ENCODE results near the gene MAN2A1.
A peak's percentile ranks its signal among the peaks of the same experiment; 100 is the strongest.
"Not testable (repeated sequence)": the region's sequence is repeated elsewhere in the genome, so short reads cannot be mapped to it uniquely, and the experiment has no call there.

Gene MAN2A1

DNA sequence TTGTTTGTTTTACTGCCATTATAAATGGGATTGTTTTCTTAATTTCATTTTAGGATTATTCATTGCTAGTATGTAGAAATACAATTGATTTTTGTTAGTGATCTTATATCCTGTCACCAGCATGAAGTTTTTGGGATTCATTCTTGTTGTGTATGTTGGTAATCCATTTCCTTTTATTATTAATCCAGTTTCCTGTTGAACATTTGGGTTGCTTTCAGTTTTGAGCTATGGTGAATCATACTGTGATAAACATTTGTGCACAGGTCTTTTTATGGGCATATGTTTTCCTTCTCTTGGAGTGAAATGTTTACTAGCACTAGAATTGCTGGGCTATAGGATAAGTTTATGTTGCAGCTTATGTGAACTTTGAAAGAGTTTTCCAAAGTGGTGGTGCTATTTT lies 69.6 kb downstream of the MAN2A1 start:
- no peak for DNase-seq

DNA sequence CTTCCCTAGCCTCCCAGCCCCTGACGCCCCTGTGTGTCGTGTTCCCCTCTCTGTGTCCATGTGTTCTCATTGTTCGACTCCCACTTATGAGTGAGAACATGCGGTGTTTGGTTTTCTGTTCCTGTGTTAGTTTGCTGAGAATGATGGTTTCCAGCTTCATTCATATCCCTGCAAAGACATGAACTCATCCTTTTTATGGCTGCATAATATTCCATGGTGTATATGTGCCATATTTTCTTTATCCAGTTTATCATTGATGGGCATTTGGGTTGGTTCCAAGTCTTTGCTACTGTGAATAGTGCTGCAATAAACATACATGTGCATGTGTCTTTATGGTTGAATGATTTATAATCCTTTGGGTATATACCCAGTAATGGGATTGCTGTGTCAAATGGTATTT lies 70.4 kb downstream of the MAN2A1 start:
- not testable (repeated sequence) for DNase-seq

DNA sequence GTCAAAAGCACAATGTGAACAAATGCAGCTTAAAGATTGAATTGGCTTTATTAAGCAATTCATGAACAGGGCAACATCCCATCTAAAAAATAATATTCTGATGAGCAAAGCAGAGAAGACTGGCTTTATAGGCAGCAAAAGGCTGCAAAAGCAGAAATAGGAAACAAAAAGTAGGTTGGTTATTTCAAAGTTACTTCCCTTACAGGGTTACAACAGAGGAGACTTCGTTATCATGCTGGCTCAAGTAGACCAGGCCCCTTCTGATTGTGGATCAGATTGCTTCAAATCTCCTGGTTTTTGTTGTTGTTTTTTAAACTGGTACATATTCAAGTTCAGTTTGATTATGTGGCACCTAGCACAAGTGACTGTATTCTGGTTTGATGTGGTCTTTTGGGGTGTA lies 73.1 kb downstream of the MAN2A1 start:
- peak; percentile 42 to 69 for DNase-seq

DNA sequence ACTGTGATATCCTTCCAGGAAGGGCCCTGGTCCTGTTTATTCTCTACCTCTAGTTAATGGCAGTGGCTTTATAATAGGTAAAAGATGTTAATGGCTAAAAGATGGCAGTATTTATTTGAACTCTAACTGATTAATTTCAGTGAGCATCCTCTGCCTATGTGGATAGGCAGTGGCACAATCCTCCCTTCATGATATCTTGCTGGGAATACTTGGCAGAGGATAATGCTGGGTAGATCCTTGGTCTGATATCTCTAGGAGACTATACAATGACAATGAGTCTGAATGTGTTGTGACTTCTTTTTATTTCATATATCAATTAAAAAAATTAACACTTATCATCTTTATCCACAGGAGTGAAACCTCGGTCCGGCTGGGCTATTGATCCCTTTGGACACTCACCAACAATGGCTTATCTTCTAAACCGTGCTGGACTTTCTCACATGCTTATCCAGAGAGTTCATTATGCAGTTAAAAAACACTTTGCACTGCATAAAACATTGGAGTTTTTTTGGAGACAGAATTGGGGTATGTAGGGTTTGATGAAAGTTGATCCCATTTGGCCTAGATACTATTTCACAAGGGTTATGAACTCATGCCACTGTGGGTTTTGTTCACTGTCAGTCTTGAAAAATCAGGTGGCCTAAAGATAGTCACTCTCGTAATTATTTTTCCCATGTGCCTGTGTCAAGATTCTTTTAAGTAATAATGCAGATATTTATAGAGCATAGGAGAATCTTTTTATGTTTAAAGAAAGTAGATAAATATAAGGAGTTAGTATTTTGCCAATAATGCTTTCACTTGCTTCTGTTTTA lies 77.7 kb downstream of the MAN2A1 start:
- DNase-seq, result no peak

DNA sequence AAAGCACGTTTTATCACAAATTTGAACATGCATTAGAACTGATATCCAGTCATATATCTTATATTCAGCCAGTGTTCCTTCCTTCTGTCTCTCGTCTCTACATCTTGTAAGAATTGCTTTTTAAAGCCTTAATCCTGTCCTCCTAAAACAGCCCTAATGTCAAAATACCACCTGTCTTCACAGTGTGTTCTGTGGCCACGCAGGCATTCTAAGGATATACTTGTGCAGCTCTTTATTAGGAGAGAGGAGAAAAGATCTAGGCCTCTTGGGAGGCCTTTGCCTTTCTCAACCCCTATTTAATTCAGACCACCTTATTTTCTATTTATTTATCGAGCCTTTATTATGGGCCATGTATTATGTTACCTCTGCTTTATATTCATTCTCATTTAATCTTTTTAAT lies 78.3 kb downstream of the MAN2A1 start:
- no peak for DNase-seq

DNA sequence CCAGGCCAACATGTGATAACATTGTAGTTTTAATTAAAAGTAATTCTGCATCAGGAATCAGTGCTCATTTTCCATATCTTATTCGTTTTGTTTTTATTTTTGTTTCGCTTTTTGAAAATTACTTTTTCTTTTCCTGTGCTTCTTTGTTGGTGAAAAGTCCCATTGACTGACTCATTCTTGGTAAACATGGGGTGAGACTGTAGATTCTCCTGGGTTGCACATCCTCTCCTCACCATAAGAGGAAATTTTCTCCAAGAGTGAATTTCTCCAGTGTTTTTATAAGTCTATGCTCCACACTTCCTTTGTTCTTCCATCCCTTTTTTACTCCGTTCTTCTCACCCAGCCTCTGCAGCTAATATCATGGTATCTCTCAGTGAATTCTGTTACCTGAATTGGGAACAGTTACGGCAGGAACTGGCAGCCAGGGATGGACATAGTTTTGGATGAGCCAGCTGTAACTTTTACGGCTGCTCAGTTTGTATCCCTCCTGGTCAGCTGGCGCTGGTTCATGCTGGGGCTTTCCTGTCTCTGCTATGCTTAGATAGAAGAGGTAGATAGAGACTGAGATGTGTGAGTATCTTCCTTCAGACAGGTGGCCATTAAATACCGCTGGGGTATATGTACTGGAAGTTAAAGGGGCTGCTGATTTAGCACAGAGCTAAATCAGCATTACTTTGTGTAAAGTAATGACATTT lies 80.0 kb downstream of the MAN2A1 start:
- DNase-seq, result no peak

DNA sequence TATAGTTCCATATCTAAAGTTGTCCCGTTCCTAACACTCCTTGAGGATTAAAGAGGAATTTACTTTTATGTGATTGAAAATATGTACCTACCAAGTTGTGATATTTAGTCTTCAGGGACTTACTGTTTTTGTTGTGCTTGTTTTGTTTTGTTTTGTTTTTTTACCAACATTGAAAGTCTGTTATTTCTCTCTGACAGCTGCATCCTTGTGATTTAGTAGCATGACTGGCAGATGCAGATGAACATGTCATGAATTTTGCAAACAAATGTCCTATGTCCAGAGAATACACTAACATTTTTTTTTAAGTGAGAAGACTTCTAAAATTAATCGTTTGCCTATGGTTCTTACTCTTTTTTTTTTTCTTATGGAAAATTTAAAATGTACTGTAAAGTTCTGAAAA lies 85.4 kb downstream of the MAN2A1 start:
- DNase-seq, result no peak

DNA sequence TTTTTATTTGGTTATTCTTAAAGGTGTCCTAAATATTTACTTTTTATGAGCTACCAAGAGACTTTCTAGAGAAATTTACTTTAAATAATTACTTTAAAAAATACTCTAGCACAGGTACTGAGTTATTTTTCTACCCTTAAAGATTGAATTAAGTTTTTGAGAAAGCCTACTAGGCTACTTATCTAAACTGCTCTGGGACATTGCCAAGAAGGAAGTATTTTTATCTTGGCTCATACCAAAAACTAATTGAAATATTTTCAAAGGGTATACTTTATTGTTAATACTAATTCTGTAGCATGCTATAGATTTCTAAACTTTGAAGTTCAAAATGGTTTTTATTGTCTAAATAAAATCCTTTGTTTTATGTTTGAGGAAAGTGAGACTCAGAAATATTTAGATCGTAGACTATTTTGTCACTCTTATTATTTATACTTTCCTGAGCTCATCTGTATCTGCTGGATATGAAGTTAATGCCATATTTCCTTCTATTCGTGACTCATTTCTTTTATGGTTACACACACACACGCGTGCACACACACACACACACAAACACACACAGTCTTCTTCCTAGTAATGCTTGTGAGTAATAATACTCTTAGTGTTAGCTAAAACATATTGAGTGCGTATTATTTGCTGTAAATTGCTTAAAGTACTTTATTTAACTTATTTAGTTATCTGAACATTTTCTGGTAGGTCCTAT lies 89.5 kb downstream of the MAN2A1 start:
- no peak for DNase-seq

DNA sequence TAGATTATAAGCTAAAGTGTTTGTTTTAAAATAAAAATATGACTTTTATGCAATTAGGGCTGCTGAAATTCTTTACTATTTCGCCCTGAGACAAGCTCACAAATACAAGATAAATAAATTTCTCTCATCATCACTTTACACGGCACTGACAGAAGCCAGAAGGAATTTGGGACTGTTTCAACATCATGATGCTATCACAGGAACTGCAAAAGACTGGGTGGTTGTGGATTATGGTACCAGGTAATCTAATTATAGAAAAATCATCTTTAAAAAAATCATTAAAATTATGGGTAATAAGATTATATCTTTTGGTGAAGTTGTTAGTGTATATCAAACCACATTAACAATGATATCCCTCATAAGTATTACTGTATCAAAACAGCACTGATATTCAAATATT lies 95.0 kb downstream of the MAN2A1 start:
- DNase-seq, result no peak

DNA sequence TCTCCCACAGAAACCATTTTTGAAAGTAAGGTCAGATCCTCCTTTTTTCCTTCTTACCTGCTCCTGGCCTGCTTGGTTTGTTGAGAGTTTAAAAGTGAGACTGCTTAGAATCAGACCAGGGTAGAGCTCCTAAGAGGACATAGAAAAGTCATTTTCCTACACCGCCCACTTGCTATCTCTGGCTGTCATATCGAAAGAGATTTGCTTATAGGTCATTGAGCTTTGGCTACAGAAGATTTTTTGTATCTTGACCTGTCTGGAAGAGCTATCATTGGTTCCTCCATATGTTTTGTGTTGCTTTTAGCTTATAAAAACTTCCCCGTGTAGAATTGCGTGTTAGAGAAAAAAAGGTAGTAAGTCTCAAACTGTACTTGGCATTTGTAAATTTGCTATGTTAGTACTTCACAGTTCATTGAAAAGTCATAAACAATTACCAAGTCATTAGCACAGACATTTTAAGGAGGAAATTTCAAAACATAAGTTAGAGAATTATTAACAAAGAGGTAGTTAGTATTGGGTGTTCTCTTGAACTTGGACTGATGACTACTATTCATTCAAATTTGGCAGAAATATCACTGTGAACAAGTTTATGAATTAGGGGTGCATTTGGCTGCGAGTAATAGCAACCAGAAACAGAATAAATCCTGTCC lies 96.6 kb downstream of the MAN2A1 start:
- DNase-seq, result no peak

DNA sequence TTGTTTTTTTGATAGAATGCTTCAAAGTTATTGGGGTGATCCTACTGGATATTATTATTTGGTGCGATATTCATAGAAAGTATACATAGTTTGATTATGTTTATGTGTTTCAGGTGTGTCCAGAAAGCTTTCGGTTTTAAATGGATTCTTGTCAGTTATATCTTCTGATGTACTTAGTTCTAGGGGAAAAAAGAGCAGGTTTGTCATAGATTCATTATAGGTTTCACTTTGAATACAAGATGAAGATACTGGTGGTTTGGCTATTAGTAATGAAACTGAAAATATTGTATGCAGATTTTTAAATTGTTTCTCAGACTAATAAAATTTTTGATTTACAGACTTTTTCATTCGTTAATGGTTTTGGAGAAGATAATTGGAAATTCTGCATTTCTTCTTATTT lies 98.9 kb downstream of the MAN2A1 start:
- DNase-seq, result no peak

DNA sequence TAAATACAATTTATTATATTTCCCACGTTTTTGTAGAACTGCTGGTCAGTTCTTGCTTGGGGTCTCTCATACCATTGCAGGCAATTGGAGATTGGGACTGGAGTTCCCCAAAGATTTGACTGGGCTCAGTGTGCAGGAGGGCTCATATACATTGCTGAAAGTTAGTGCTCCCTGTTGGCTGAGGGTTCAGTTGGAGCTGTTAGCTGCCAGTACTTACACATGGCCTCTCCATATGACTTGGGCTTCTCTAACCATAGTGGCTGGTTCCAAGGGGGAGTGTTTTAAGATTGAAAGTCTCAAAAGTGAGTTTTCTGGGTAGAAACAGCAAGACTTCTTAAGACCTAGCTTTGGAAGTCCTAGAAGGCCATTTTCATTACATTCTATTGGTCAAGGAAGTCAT lies 102.9 kb downstream of the MAN2A1 start:
- DNase-seq, result no peak

DNA sequence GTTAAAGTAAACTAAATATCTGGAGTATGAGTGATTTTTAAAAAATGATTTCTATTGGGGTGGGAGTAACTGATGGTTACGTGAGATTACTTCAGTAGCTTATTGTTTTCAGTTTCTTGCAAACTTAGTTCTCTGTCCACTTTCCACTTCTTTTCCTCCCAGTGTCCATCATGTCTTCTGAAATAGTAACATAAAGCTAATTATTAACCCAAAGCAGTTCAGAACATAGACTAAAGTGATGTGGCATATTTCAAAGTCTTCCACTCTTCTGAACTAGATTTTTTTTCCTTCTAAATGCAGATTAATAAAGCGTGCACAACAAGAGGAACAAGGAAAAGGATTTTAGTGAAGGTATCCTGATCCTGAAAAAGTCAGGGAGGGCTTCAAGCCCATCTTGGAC lies 114.1 kb downstream of the MAN2A1 start:
- no peak for DNase-seq

DNA sequence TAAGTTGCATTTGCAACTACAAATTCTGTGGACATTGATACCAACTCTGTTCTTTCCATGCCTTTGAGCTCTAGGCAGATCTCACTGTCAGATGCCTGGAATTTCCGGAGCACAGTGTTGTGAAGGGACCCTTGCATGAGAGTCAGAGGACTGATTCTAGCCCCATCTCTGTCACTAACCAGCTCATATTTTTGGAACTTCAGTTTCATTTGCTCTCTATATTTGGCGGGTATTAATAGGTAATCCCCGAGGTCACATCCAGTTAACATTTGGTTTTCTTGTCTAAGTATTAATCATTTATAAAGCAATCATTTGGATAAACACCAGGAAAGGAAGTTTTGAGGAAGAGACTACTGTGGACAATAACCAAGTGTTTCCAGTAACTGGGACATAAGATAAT lies 115.7 kb downstream of the MAN2A1 start:
- DNase-seq, result no peak

DNA sequence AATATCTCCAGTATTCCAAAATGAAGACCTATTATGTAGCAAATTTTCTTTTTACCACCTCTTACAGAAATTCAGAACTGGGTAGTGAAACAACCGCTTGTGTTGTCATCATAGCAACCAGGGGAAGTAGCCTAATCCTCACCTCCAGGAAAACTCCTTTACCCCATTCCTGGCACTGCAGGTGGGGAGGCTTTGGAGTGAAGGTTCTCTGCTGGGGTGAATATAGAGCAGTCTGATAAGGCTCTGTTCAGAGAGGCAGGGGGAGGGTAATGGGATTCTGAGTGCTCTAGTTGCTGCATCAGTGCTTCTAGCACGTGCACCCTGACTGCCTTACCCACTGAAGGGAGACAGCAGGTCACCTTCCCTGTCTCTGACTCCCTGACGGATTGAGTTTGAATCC lies 116.2 kb downstream of the MAN2A1 start:
- no peak for DNase-seq

DNA sequence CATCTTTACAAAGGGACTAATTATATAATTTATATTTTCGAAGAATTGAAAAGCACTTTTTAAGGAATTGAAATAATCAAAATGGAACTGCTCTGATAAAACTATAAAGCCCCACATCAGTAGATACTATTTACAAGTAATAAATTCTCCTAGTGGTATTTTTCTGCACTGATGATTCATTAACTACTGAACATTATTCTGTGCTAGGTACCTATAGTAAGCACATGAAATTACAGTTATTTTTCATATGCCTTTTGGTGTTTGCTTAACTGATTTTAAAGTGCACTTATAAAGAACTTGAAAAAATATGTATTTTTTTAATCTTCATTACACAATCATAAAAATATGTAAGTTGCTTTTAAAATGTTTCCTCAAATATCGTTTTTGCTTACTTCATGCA lies 123.0 kb downstream of the MAN2A1 start:
- no peak for DNase-seq

DNA sequence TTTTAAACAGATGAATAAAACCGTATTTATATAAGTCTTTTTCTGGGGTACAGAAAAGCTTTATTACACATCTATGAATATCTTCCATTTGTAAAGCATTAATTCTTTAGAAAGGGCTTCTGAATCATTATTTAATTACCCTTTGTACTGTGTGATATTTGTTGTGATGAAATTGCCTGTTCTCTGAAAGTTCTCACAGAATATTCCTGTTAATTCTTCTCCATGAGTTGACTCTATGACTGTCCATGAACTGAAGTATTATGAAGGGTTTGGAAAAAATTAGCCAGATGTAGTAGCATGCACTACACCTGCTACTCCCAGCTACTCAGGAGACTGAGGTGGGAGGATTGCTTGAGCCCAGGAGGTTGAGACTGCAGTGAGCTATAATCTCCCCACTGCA lies 127.0 kb downstream of the MAN2A1 start:
- DNase-seq, result no peak

DNA sequence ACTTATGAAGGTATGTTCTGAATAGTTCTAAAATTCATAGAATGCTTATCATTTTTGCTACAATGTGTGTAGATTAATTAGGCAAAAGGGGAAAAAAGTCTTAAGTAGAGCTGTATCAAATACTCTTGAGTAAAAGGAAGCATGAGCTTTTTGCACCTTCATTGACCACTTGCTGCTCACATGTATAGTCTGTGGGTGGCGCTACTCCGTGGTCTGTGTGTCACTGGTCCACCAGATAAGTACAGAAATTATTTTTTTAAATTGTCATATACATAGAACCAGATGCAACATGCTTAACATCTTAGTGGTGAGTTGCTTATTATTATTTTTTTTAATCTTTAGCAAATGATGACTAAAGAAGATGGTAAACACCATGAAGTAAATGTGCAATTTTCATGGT lies 130.2 kb downstream of the MAN2A1 start:
- DNase-seq, result no peak

DNA sequence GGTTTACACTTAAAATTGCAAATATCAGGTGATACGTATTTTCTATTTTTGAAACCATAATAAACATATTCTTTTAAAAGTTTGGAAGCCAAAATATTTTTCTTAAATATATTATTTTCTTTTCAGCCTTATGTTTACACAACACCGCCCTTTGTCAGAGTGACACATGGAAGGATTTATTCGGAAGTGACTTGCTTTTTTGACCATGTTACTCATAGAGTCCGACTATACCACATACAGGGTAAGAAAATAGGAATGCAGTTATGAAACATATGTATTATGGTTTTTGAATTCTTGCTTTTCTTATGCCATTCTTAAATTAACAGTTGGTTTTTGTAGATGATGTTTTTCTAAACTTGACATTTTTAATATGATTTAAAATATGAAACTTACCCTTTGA lies 133.9 kb downstream of the MAN2A1 start:
- DNase-seq, result no peak

DNA sequence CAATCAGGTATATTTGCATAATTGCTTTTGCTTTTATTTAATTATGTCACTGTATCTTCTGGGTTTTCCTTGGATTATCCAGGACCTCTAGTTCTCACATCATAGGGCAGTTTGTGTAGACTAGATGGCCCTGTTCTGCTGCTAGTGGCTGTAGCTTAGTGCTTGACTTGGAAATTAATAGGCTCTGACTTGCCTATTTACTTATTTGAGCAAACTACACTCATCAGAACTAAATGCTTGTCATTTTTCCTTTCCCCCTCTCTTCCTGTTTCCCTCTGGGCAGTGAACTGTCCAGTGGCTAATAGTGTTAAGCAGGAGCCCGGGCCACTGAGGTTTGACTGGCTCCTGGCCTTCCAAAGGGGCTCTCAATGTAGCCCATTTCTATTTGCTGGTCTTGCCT lies 135.7 kb downstream of the MAN2A1 start:
- no peak for DNase-seq

DNA sequence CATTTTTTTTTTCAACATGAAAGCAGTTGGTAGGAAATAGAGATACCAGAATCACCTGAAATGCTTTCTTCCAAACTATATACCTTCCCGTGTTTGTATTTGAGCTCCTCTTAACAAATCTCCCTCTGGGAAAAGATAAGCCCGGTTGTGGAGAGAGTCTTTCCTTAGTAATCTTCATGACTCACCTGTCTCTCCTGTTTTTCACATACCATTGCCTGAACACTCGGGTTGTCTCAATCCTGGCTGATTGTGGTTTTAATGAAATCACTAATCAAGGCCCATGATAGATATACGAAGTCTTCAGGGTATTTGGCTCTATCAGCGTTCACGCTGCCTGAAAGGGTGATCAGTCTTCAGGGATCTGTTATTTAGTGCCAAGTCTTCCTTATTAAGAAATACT lies 136.7 kb downstream of the MAN2A1 start:
- DNase-seq, result no peak

DNA sequence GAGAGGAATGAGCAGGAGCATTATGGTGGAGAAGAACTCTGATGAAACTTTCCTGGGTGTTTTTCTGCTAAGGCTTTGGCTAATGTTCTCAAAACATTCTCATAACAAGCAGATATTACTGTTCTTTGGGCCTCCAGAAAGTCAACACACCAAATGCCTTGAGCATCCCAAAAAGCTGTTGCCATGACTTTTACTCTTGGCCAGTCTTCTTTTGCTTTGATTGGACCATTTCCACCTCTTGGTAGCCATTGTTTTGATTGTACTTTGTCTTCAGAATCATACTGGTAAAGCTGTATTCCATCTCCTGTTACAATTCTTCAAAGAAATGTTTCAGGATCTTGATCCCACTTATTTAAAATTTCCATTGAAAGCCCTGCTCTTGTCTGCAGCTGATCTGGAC lies 139.6 kb downstream of the MAN2A1 start:
- DNase-seq, result no peak

DNA sequence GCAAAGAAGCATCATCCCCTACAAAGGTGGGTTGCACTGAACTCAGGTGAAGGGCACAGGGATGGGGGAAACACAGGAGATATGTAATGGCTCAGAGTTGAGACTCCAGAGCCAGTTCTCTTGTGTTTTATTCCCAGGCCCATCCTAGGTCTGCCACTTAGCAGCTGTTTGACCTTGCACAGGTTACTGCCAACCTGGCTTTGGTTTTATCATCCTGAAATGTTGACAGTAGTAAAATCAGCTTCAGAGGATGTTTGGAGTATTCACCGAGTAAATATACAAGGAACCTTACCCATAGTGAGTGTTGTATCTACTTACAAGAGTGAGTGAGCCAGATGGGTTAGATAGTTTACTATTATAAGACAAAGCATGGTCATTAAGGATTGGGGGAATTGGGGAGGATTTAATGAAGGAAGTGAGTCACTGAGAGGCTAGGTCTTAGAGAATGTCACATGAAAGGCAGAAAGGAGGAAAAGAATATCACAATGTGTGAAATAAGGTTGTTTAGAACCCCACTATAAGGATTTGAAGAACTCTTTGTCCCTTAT lies 141.3 kb downstream of the MAN2A1 start:
- peak in 1 of 2 experiments; percentile 5 for DNase-seq
